ENCODE data around the gene GTF2F1.
"Not testable (repeated sequence)": the region's sequence is repeated elsewhere in the genome, so short reads cannot be mapped to it uniquely, and the experiment has no call there.

The GTF2F1 gene

DNA sequence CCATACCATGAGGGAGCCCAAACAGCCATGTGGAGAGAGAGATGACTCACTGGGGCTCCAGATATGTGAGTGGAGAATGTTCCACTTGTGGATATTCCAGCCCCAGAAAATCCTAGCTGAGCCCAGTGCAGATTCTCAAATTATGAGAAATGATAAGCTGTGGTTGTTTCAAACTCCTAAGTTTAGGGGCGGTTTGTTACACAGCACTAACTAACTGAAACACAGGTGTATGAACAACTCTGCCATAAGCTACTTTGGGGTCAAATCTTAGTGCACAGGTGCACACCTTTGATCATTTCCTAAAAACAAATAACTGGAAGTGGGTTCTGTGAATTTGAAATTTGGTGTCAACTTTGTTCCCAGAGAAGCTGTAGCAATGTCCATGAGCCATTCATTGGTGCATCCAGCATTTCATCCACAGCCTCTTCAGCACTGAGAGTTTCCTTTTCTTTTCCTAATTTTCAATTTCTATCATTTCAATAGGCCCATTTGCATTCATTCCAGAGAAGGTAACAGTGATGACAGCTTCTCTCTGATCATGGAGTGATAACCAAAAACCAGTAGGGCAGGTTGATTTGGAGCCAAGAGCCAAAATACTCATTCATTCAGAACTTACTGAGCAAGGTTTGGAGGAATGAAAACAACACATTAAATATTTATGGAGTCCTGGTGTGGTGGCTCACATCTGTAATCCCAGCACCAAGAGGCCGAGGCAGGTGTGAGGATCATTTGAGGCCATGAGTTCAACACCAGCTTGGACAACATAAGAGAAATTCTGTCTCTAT lies 40.4 kb downstream of the GTF2F1 start:
- FAIRE-seq: no peak

DNA sequence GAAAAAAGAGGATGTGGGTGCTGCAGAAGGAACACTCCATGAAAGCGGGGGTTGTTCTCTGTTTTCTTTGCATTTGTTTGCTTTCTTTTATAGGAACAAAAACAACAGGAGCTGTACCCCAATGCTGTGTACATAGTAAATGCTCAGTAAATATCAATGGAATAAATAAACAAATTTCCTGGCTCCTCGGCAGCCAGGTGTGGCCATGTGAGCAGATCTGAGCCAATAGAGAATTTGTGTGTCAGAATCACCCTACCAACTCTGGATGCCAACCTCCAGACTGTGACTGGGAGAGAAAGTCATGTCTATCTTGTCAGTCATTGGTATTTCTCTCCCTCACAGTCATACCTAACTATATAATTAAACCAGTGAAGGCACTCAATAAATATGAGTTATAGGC lies 42.3 kb downstream of the GTF2F1 start:
- no peak for FAIRE-seq

- not testable (repeated sequence) for FAIRE-seq
Measured at GRCh38 chr19:6349271-6349670, 43.7 kb downstream of the GTF2F1 start.

- no peak for FAIRE-seq
Measured at GRCh38 chr19:6343462-6343861, 49.5 kb downstream of the GTF2F1 start.

DNA sequence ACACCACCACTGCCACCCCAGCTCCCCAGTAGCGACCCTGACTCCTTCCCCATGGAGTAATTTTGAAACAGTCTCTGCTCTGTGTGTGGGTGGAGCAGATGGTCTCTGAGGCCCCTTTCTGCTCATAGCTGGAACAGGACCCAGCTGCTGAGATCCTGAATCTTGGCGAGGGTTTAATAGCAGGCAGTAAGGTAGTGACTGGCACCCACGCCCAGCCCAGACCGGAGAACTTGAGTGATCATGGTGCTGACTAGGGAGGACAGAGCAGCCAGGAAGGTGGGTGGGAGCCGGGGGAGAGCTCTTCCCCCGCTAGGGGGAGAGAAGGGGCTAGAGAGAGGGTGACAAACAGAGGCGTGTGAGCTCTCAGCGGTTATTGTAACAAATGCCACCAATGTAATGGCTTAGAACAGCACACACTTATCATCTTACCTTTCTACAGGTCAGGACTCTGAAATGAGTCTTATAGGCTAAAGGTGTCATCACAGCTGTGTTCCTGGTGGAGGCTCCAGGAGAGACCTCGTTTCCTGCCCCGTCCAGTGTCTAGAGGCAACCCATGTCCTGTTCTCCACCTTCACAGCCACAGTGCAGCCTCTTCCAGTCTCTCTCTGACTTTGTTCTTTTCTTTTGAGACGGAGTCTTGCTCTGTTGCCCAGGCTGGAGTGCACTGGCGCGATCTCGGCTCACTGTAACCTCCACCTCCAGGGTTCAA lies 52.3 kb downstream of the GTF2F1 start:
- no peak for FAIRE-seq

DNA sequence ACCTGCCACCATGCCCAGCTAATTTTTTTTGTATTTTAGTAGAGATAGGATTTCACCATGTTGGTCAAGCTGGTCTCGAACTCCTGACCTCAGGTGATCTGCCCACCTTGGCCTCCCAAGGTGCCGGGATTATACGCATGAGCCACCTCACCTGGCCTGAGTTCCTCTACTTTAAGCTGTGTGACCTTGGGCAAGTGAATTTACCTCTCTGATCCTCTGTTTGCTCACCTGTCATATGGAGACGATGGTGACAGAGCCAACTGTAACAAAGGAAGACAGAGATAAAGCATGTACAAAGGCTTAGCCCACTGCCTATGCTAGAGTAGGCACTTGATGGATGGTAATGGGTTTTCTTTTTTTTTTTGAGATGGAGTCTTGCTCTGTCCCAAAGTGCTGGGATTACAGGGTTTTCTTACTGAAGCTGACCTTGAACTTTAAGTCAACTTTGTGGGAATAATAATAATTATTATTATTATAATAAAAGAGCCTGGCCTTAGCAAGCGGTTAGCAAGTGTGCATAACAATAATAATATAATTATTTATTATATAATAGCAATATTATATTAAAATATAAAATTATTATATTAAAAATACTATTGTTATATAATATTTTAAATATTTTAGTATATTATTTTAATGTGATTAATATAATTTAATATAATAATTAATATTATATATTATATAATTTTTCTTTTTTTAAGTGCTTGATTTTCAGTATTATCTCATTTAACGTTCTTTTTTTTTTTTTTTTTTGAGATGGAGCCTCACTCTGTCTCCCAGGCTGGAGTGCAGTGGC lies 58.3 kb downstream of the GTF2F1 start:
- no peak for FAIRE-seq

GRCh38 chr19:6333439-6333838 lies 59.5 kb downstream of the GTF2F1 start, which contains the start of gene ACER1:
Gene ACER1, minus strand, starts transcription at chr19:6333612. Its CDS starts 61 bp downstream, at chr19:6333551.
- FAIRE-seq: no peak

Measured in islet of Langerhans (tissue), 1 donor.